WI38 (cell line): ENCODE measurements around the gene INTS7.

Source experiments
- H3K4me3 ChIP-seq: 2 replicates; pipeline ENCODE4 v1.5.1; 2011; ENCODE audit warnings: low read depth, mild to moderate bottlenecking, control low read depth, low read length
- CTCF ChIP-seq: IDR thresholded peaks from 2 replicates; pipeline ENCODE4 v1.5.1; 2012; ENCODE audit warnings: low read depth, mild to moderate bottlenecking, control low read depth, low read length

The INTS7 gene

GRCh38 chr1:211892577-211892976, 142.8 kb downstream of the INTS7 start:
- no peak for TF ChIP-seq CTCF
- no peak overlapping the region for H3K4me3 ChIP-seq

DNA sequence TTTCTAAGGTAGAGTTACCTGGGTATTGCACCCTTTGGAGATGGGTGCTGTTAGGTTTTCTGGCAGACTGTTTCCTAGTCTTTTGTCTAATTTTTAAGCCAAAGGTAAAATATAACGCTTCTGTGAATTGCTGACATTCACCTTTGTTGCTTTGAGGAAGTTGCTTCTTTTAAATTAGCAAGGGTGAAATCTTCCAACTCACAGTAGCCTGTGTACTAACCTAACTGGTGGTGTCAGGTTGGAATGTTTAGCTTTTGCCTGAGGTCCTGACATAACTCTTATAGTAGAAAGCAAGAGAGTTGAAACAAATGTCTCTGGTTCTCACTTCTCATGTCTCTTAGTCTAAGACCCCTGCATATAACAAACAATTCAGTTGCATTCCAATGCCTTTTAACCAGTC, 143.6 kb downstream of the INTS7 start:
- no peak for TF ChIP-seq CTCF
- H3K4me3 ChIP-seq, result no peak overlapping the region
